GM18508 (cell line): ENCODE measurements around the gene CHAC1.

ENCODE experiments used
- ATAC-seq: cut with Tn5 transposase; IDR thresholded peaks from one replicate; pipeline ENCODE4 v1.9.1; 2021; ENCODE audit warnings: moderate number of reproducible peaks; ENCODE audit not compliant: insufficient read depth, unreplicated experiment

Gene CHAC1

DNA sequence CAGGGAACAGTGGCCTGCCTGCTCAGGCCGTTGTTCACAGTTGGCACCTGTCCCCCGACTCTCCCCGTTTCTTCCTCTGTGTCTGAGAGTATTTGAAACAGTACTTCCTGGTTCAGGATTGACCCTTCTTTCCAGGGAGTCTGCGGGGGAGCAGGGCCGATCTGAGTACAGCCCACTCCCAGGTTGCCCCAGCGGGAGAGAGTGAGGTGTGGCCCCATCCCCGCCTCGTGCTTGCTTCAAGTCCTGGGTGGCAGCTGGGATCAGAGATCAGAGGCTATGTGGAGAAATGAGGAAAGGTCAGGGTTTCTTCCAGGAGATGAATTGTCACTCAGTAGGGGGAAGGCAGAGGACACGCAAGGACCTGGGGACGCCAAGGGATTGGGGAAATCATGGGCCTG, 30.7 kb upstream of the CHAC1 start:
- no peak for ATAC-seq

DNA sequence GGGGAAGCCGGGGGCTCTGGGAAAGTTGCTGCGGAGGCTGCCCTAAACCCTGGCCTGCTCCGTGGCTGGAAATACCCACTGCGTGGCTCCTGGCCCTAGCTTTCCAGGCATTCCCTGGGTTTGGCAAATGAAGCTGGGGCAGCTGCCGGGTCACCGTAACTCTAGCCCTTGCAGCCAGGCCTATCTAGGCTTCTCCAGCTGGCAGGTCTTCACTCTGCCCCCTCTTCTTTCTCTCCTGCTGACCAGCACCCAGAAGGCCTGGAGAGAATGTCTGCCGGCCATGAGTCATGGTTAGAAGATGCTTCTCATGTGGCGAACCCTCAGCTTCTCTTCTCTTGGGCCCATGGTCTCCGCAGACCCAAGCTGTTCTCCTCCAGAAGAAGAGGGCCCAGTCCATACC, 29.7 kb upstream of the CHAC1 start:
- ATAC-seq = no peak

DNA sequence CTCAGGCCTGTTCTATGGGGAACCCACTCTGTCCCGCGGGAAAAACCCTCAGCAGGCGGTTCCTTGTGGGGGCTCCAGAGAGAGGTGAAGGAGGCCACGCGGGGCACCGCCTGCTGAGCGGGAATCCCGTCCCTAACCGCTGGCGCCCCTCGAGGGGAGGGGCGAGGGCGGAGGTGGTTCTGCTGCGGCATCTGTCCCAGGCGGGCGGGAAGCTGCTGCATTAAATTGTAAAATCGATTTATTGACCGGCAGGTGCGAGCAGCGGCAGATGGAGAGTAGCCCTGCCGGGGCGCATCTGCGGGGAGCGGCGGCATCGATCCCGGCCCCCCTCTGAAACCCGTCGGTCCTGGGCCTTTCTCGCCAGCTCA, 27.8 kb upstream of the CHAC1 start:
- ATAC-seq = no peak

DNA sequence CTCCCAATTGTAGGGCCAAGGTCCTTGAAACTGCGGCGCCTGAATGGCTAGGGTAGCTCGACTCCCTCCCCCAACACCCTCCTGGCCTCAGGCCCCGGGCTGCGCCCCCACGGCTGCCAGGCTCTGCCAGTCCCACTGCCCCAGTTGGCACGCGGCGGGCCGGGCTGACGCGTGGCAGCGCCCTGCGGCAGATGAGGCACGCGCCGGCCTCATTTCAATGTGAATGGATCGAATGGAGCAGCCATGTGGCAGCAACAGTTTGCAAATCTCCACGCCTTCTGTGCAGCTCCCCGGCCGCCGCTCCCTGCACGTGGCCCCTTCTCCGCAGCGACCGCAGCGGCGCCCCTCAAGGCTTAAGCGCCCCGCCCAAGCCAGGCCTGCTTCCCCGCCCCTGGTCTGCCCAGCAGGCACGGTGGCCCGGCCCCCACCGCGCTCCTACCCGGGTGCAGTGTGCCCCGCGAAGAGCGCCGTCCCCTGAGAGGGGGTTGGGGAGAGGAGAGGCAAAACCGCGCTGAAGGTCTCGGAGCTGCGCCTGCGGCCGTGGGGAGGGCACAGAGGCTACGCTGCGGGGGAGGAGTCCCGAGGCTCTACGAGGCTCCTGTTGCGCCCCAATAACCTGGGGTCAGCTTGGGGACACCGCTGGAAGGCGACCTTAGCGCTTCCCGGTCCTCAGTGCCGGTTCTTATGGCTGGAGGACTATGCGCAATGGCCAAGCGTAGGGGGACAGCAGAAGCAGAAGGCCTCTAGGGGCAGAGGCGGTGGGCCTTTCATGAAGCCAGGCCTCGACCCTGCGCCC, 27.2 kb upstream of the CHAC1 start:
- ATAC-seq = no peak

DNA sequence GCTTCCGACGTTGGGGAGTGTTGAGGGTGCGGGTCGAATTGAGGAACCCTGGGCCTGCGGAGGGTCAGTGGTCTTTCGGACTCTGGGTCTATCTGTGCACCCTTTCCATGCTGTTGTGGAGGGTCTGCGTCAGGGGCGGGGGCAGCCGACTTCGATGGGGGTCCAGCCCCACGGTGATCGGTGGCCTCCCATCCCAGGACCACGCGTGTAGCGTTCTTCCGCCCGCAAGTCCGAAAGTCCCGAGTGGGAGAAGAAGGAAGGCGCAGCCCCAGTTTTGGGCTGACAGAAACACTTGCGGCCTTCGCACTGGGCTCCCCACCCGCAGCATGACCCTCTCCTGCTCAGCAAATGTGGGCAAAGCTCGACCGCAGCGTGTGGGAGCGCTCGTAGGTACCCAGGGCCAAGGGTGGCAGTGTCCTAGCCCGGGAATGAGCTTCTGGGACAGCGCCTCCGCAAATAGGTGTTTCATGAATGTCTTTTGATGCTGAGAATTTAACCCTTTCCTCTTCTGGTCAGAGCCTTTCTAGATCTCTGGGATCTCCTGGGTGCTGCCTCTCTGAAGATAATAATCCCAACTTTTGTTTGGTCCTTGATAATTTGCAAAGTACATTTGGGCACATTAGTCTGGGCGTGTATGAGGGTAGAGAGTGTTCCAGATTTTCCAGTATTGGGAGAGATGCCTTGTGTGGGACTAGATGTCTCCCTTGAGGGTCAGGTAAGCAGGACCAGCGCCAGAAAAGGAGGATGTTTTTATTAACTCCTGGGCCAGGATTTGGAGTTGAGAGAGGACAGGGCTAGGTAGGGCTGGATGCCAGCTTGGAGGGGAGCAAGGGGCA, 26.4 kb upstream of the CHAC1 start:
- ATAC-seq = no peak

DNA sequence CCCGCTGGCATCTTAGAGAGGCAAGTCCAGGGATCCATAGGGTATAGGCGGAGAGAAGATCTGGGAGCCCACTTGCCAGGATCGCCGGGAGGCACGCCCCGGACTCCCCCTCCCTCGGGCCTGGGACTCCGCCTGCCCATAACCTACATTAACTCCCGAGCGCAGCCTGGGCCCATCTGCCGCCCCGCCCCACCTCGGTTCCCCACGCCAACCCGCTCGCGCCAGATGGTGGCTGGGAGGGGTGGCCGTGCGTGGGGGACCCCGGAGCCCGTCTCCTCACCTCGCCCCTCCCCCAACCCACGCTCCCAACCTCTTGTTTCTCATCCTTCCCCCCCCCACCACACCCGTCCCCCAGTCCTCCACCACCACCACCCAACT, 25.8 kb upstream of the CHAC1 start:
- no peak for ATAC-seq

DNA sequence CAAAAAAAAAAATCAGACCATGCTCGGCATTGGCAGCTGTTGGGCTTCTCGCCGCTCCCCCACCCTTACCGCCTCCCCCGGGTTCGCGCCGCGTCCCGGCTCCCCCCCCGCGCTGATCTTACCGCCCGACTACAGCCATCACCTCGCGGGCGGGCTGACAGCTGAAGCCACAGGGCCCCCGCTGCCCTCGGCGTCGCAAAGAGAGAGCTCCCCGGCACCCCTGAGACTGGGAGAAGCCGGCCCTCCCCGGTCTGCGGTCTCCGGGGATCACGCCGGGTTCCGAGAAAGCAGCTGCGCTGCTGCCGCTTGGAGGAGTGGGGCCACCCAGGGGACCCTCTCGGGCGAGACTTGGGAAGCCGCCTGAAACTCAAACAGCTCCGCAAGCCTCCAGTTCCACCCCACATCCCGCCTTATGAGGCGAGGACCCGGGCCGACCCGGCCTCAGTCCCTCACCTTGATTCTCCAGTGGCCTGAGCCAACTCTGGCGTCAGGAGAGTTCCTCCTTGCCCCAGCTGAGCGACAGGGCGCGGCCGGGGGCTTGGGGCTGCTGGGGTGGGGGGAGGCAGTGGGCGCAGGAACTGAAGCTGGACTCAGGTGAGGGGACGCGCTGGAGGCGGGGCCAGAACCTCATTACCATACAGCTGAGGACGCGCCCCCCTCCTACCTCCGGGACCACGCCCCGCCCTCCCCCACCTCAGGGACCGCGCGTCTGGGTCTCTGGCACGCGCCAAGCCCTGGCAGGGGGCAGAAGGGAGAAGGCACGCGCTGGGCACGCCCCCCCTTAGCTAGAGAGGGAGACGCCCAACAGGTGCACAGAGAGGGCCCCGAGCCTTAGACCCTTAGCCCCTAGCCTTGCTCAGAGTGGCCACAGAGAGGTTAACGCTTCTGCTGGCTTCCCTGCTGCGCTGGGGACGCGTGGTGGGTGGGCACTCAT, 25.1 kb upstream of the CHAC1 start:
- no peak for ATAC-seq

DNA sequence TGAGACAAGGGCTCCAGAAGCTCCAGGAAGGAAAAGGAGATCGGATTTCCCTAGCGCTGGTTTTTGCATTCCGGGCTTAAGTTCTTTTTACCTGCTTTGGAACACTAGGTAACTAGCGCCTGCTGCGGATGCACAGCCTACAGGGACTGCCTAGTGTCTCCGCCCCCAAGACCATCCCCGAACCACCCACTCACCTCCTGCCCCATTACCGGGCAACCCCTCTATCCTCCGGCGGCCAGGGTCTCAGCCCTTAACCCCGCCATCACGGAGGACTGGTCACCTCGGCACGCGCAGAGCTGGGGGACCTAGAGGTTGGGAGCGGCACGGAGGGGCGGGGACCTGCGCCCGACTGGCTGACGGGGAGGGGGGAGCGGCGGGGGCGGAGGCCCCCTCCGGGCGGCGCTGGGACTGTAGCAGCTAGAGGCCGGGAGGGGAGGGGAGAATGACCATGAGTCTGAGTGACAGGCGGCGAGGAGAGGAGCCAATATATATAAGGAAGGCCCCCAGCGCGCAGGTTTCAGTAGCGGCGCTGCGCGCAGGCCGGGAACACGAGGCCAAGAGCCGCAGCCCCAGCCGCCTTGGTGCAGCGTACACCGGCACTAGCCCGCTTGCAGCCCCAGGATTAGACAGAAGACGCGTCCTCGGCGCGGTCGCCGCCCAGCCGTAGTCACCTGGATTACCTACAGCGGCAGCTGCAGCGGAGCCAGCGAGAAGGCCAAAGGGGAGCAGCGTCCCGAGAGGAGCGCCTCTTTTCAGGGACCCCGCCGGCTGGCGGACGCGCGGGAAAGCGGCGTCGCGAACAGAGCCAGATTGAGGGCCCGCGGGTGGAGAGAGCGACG, 24.2 kb upstream of the CHAC1 start, which contains the start of gene DLL4:
TSS of gene DLL4 (plus strand) at position 520 of the 839 bp plus-strand sequence. CDS start 329 bp downstream, outside the sequence.
- ATAC-seq = no peak

DNA sequence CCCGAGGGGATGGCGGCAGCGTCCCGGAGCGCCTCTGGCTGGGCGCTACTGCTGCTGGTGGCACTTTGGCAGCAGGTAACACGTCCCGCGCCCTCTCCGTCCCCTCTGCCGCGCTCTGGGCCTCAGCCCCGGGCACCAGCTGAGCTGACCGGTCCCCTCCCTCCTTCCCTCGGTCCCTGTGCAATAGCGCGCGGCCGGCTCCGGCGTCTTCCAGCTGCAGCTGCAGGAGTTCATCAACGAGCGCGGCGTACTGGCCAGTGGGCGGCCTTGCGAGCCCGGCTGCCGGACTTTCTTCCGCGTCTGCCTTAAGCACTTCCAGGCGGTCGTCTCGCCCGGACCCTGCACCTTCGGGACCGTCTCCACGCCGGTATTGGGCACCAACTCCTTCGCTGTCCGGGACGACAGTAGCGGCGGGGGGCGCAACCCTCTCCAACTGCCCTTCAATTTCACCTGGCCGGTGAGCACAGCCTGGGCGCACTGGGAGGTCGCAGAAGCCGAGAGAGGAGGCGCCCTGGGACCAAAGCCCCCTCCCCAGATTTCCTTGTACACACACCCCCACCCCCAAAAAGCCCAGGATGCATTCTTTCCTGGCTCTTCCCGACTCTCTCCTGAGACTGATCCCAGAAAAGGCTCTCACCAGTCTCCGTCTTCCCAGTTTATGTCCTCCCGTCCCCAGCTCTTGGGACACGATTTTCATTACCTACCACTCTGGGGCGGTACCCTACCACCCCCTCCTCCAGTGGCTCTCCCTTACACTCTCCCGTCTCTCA, 23.4 kb upstream of the CHAC1 start:
- ATAC-seq = no peak

DNA sequence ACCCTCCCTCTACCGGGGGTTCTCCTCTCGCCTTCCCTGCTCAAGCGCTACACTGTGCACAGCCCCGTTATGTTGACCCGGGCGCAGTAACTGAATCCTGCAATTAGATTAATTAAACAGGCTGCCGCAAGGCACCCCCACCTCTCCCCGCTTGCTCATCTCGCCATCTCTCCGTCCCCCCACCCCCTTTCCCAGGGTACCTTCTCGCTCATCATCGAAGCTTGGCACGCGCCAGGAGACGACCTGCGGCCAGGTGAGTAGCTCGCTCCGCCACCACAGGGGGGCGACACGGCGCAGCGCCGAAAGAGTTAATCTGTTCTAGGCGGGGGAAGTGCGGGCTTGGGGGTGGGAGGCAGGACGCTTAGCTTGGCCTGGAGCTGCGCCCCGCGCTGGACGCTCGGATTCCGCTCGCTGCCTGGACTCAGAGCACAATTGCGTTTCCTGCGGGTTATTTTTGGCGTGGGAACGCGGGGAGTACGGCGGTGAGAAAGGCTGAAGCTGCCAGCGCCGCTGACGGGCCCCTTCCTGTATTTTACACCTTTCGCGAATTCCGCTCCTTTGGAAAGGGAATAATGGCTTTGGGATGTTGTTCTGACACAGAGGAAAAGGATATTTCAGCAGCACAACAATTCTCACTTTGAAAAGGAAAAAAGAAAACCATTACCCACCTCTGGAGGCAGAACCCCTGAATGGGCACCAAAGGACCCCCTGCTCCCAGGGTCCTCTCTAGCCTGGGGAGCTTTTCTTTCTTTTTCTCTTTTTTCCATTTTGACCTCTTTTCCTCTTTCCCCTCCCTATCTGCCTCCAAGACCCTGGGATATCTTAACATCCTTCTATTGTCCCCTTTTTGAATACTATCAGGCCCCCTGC, 22.6 kb upstream of the CHAC1 start:
- ATAC-seq = no peak

DNA sequence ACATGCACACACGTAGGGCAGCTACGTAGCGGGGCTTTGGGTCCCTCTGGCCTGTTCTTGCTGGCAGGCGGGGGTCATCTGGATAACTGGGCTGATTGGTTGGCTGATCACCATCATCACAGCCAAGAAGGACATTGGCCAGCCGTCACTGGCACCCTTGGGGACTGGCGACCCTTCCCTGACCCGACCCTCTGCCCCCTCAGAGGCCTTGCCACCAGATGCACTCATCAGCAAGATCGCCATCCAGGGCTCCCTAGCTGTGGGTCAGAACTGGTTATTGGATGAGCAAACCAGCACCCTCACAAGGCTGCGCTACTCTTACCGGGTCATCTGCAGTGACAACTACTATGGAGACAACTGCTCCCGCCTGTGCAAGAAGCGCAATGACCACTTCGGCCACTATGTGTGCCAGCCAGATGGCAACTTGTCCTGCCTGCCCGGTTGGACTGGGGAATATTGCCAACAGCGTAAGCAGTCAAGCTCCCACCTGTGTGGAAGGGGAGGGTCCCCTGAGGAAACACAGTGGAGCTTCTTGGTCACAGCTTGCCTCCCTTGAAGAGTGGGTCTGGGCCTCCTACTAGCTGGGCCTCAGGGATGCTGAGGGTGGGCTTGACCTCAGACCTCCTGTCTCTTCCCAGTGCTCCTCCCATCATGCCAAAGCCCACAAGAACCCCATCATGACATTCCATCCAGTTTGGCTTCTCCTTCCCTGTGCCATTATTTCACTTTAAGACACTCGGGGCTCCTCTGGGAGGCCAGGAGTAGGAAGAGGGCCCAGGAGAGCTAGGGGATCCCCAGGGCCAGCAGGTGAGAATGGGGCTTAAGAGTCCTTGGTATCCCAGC, 21.8 kb upstream of the CHAC1 start:
- no peak for ATAC-seq

DNA sequence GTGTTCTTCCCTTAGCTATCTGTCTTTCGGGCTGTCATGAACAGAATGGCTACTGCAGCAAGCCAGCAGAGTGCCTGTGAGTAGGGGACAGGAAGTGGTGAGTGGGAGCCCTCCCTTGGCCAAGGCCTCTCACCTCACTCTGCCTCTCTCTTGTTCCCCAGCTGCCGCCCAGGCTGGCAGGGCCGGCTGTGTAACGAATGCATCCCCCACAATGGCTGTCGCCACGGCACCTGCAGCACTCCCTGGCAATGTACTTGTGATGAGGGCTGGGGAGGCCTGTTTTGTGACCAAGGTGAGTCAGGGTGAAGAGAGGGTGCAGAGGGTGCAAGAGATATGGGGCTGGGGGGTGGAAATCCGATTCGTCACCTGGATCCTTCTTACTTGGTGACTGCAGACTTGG, 21.1 kb upstream of the CHAC1 start:
- no peak for ATAC-seq

DNA sequence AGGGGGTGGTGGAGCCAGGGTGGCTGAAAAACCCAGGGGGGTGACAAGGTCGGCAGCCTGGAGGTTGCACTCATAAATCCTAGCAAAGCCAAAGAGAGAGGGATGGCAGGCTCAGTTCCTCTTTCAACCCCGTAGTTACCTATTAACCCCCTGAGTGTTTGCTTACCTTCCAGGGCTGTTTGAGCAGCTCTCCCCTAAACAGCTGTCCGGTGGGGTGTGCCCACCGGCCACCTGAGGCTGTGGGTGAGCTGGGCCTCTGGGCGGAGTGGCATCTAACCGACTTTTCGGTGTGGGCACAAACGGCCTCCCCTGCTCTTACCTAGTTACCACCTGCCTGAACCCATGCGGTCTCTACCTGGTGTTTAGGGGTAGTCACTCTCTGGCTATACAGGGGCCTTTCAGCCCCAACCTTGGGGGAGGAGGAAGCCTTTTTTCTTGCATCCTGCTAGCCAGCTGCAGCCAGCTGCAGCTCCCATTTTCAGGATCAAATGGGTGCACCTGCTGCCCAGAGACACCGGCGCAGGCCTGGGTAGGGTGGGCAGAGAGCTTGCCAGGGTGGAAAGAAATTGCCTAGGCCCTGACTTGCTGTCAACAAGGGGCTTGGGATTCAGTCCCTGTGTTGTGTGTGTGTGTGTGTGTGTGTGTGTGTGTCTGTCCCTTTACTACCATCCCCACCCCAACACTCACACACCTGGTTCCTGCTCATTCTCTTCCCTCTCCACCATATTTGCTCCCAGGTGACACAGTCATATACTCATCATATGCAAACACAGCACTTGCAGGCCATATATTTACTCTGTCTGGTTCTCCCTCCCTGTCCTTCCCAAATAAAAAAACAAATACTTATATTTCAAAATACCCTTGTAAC, 20.4 kb upstream of the CHAC1 start:
- no peak for ATAC-seq

DNA sequence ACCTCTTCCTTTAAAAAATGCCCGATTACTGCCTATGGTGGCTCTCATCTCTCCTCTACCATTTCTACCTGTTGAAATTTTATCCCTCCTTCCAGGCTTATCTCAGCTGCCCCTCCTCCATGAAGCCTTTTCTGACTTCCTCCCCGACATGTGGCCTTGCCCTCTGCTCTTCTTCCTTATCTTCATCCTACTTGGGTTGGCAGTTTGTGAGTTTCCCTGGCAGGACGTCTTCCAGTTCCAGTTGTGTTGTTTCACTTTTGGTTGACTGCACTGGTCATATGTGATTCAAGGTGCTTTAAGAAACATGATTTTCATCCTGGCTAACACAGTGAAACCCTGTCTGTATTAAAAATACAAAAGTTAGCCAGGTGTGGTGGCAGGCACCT, 19.8 kb upstream of the CHAC1 start:
- no peak for ATAC-seq

DNA sequence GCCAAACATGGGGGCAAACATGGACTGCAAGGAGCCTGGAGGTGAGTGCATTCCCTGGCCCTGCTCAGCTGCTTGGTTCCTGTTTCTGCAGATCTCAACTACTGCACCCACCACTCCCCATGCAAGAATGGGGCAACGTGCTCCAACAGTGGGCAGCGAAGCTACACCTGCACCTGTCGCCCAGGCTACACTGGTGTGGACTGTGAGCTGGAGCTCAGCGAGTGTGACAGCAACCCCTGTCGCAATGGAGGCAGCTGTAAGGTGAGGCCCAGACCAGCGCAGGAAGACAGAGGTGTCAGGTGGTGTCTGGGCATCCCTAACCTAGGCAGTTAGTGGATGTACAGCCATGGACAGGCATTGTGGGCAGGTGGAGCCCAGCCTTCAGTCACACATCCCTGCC, 18.8 kb upstream of the CHAC1 start:
- ATAC-seq = no peak

DNA sequence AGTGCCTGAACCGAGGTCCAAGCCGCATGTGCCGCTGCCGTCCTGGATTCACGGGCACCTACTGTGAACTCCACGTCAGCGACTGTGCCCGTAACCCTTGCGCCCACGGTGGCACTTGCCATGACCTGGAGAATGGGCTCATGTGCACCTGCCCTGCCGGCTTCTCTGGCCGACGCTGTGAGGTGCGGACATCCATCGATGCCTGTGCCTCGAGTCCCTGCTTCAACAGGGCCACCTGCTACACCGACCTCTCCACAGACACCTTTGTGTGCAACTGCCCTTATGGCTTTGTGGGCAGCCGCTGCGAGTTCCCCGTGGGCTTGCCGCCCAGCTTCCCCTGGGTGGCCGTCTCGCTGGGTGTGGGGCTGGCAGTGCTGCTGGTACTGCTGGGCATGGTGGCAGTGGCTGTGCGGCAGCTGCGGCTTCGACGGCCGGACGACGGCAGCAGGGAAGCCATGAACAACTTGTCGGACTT, 17.0 kb upstream of the CHAC1 start:
- no peak for ATAC-seq
